Stimulated activated CD8-positive, alpha-beta memory T cell treated with anti-CD3 and anti-CD28 coated beads, Interleukin-12 subunit alpha, Interleukin-12 subunit beta, amount 100 ng/mL, for 24 hours (primary cell): ENCODE results near the gene DND1.
"Not testable (repeated sequence)": the region's sequence is repeated elsewhere in the genome, so short reads cannot be mapped to it uniquely, and the experiment has no call there.

ENCODE experiments used
- DNase-seq: peaks from one replicate; pipeline ENCODE4 v3.0.0-alpha.2; 2020; ENCODE audit errors: extremely low read depth

Gene DND1

DNA sequence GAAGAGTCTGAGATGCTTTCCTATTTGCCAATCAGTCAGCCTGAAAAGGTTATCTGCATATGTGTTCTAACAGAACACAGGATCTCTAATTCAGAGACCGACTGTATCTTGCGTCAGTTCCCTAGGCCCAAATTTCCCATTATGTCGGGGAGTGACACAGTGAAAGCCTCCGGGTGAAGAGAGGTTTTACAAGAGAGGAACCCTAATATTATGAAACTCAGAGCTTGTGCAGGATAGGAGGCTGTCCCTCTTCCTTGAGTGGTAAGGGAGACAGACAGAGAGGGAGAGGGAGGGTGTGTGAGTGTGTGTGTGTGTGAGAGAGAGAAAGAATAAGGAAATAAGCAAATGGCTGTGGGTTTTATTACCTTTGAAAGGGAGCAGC is 42.3 kb downstream of the DND1 start:
- DNase-seq: no peak

DNA sequence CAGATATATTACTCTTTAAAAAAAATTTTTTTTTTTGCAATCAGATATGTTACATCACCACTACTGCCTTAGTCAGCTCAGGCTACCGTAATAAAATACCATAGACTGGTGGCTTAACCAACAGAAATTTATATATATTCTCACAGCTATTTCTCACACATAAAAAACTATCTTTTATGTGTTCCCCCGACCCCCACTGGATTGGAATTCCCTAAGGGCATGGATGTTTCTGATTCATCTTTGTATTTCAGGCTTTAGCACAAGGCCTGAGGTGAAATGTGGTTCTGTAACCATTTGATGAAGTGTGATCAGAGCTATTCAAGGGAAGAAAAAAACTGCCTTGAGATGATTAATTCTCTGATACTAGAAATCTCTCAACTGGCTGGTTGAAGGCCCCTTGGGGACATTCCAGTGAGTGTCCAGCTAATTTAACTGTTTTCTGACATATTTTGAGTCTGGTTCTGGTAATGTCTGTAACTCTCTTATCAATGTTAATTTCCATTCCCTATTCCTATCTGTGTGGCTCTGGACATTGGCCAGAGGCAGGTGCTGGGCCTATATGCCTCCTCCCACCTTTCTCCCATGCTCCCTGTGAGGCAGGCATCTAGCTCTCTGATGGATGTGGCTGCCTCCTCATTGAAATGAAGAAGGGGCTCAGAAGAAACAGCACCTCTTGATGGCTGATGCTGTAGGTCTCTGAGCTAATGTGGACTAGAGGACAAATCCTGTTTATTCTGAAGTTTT is 42.9 kb downstream of the DND1 start:
- no peak for DNase-seq

- DNase-seq: no peak
Measured at GRCh38 chr5:140628711-140629110, 44.7 kb downstream of the DND1 start.

DNA sequence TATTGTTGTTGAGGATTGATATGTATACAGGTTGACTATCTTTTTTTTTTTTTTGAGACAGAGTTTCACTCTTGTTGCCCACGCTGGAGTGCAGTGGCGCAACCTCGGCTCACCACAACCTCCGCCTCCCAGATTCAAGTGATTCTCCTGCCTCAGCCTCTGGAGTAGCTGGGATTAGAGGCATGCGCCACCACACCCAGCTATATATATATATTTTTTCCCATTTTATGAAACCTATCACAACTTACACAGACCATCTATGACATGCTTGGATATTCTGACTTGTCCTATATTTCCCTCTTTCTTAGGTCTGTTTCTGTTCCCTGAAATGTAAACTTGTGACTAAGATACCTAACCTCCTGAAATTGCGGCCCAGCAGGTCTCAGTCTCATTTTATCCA is 45.4 kb downstream of the DND1 start:
- DNase-seq: no peak

DNA sequence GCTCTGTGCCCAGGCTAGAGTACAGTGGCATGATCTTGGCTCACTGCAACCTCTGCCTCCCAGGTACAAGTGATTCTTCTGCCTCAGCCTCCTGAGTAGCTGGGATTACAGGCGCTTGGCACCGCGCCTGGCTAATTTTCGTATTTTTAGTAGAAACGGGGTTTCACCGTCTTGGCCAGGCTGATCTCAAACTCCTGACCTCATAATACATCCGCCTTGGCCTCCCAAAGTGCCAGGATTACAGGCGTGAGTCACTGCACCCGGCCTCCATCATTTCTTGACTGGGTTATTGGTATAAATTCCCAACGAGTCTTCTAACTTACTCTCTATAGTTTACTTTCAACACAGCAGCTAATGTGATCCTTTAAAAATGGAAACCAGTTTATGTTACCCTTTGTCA is 48.5 kb downstream of the DND1 start:
- DNase-seq: not testable (repeated sequence)

DNA sequence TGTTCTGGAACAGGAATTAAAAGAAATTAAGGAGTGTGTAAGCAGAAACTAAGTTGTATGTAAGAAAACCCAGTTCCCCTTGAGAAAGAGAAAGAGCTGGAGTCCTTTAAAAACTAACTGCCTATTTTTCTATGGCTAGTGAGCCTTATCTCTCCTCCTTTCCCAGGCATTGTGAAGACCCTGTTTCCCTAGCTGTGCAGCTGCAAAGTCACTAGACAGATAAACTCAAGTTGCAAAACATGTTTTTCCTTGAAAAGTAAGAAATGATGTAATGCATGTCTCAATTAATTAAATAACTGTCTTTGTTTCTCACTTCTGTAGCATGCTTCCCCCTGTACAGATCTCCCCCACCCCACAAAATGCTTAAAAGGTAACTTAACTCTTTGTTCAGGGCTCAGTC is 50.3 kb downstream of the DND1 start:
- DNase-seq: not testable (repeated sequence)

GRCh38 chr5:140622301-140622700 is 51.1 kb downstream of the DND1 start:
- no peak for DNase-seq
